Measurements from ENCODE around the gene LMX1A.

LMX1A gene

GRCh38 chr1:165353731-165354671, 2.5 kb downstream of the LMX1A start:
- Histone ChIP-seq H3K9ac (ENCODE audit: low read depth, low read length) (peak overlapping the region; percentile 56; the same call in 1 of the 2 replicates), H3K36me3 (ENCODE audit: insufficient read depth, low read length) (no peaks in the 10 kb centered on the region), H3K9me3 (ENCODE audit: control insufficient read depth, insufficient read depth, low read length) (no peaks in the 10 kb centered on the region), H3K4me1 (ENCODE audit: insufficient read depth, low read length) (0 out of 2 replicates have a peak, but pooled peaks cover 9% of the 10 kb centered on the region)

- Histone ChIP-seq H3K4me1 (ENCODE audit: insufficient read depth, low read length) (0 out of 2 replicates have a peak, but pooled peaks cover 9% of the 10 kb centered on the region), H3K36me3 (ENCODE audit: insufficient read depth, low read length) (no peaks in the 10 kb centered on the region), H3K9me3 (ENCODE audit: control insufficient read depth, insufficient read depth, low read length) (no peaks in the 10 kb centered on the region), H3K9ac (ENCODE audit: low read depth, low read length) (peak overlapping the region; percentile 39; the same call in 1 of the 2 replicates)
These were observed 3.8 kb downstream of the LMX1A start for GRCh38 chr1:165352442-165353293.

- H3K36me3 ChIP-seq (ENCODE audit: insufficient read depth, low read length) = no peaks in the 10 kb centered on the region
- peak overlapping the region; percentile 39; the same call in 1 of the 2 replicates for H3K9ac ChIP-seq (ENCODE audit: low read depth, low read length)
- H3K4me1 ChIP-seq (ENCODE audit: insufficient read depth, low read length) = 0 out of 2 replicates have a peak, but pooled peaks cover 9% of the 10 kb centered on the region
- H3K9me3 ChIP-seq (ENCODE audit: control insufficient read depth, insufficient read depth, low read length) = no peaks in the 10 kb centered on the region
These were observed 4.6 kb downstream of the LMX1A start for GRCh38 chr1:165351863-165352441.

DNA sequence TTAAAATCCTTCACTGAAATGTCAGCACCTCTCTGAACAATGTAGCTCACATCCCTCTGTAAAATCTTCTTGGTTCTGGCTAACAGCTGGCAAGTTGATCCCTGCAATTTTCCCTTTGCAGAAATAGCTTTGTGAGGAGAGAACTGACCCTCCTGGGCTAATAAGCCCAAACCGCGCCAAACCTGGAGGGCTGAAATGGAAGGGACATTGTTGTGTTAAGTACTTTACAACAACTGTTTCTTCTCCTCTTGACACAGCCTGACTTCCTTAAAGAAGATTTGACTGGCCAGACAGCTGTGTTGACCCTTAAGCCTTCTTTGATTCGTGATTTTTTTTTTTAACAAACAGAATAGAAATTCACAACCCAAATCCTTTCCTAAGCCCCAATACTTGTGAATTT, 5.7 kb downstream of the LMX1A start:
- H3K9me3 ChIP-seq (ENCODE audit: control insufficient read depth, insufficient read depth, low read length) = no peaks in the 10 kb centered on the region
- 0 out of 2 replicates have a peak, but pooled peaks cover 9% of the 10 kb centered on the region for H3K4me1 ChIP-seq (ENCODE audit: insufficient read depth, low read length)
- no peaks in the 10 kb centered on the region for H3K36me3 ChIP-seq (ENCODE audit: insufficient read depth, low read length)
- no peak overlapping the region for H3K9ac ChIP-seq (ENCODE audit: low read depth, low read length)

DNA sequence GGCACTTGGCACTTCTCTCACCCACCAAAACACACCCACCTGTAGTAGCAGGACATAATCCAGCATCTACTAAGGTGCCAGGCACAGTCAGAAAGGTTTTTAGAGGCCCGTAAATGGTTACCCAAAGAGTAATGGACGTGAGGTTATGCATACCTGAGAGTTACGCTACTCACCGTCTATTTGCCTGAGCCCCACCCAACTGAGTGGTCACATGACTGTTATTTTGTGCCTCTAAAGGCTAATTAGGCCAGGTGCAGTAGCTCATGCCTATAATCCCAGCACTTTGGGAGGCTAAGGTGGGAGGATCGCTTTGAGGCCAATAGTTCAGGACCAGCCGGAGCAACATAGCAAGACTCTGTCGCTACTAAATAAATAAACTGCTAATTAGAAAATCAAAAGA, 11.0 kb downstream of the LMX1A start:
- no peak overlapping the region for H3K9ac ChIP-seq (ENCODE audit: low read depth, low read length)
- H3K36me3 ChIP-seq (ENCODE audit: insufficient read depth, low read length) = no peaks in the 10 kb centered on the region
- no peaks in the 10 kb centered on the region for H3K9me3 ChIP-seq (ENCODE audit: control insufficient read depth, insufficient read depth, low read length)
- H3K4me1 ChIP-seq (ENCODE audit: insufficient read depth, low read length) = peaks cover 7% of the 10 kb centered on the region; the same call in 1 of the 2 replicates

DNA sequence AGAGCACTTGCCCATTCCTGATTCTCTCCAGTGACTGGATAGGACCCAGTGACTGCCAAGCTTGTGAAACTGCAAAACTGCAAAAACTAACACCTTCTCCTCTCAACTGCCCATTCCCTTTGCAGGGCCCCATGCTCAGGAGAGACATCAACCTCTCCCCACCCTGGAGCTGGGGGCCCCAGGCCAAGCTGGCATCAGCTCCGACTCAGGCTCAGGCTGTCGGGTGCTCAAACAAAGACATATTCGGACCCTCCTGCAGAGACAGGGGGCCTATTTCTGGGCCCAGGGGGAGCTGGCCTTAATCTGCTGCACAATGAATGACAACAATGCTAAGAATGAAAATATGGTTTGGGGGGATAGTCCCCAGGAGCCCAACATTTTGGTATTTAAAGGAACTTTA, 11.8 kb downstream of the LMX1A start:
- Histone ChIP-seq H3K9me3 (ENCODE audit: control insufficient read depth, insufficient read depth, low read length) (no peaks in the 10 kb centered on the region), H3K36me3 (ENCODE audit: insufficient read depth, low read length) (no peaks in the 10 kb centered on the region), H3K4me1 (ENCODE audit: insufficient read depth, low read length) (peaks cover 7% of the 10 kb centered on the region; the same call in 1 of the 2 replicates), H3K9ac (ENCODE audit: low read depth, low read length) (no peak overlapping the region)

- peaks cover 7% of the 10 kb centered on the region; the same call in 1 of the 2 replicates for H3K4me1 ChIP-seq (ENCODE audit: insufficient read depth, low read length)
- H3K36me3 ChIP-seq (ENCODE audit: insufficient read depth, low read length) = no peaks in the 10 kb centered on the region
- H3K9me3 ChIP-seq (ENCODE audit: control insufficient read depth, insufficient read depth, low read length) = no peaks in the 10 kb centered on the region
These were observed 12.3 kb downstream of the LMX1A start for GRCh38 chr1:165344198-165344597.

GRCh38 chr1:165342587-165342986, 13.9 kb downstream of the LMX1A start:
- Histone ChIP-seq H3K9me3 (ENCODE audit: control insufficient read depth, insufficient read depth, low read length) (no peaks in the 10 kb centered on the region), H3K9ac (ENCODE audit: low read depth, low read length) (no peak overlapping the region), H3K4me1 (ENCODE audit: insufficient read depth, low read length) (peaks cover 7% of the 10 kb centered on the region; the same call in 1 of the 2 replicates), H3K36me3 (ENCODE audit: insufficient read depth, low read length) (no peaks in the 10 kb centered on the region)

More at GRCh38 chr1:165344198-165344597, 12.3 kb downstream of the LMX1A start:
- H3K9ac ChIP-seq (ENCODE audit: low read depth, low read length) = no peak overlapping the region

GRCh38 chr1:165342168-165342567, 14.3 kb downstream of the LMX1A start:
- H3K9ac ChIP-seq (ENCODE audit: low read depth, low read length) = no peak overlapping the region
- no peaks in the 10 kb centered on the region for H3K9me3 ChIP-seq (ENCODE audit: control insufficient read depth, insufficient read depth, low read length)
- H3K4me1 ChIP-seq (ENCODE audit: insufficient read depth, low read length) = peaks cover 7% of the 10 kb centered on the region; the same call in 1 of the 2 replicates
- no peaks in the 10 kb centered on the region for H3K36me3 ChIP-seq (ENCODE audit: insufficient read depth, low read length)

DNA sequence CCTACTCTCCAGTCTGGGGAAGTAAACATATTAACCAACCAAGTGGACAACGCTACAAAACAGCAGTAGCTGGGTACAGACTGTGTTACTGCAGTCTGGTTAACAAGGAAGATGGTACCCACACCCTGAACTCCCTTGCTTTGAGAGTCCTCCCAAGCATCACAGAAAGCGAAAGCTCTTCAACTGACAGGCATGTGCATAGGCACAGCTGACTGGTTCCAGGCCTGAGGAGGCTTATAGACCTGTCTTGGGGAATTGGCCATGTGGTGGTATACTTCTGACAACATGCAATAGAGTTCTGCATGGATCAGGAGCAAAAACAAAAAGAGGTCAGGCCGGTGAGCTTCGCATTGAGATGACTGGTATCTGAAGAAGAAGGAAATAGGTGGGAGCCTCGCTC, 17.4 kb downstream of the LMX1A start:
- Histone ChIP-seq H3K4me1 (ENCODE audit: insufficient read depth, low read length) (no peaks in the 10 kb centered on the region), H3K9ac (ENCODE audit: low read depth, low read length) (no peak overlapping the region), H3K36me3 (ENCODE audit: insufficient read depth, low read length) (no peaks in the 10 kb centered on the region), H3K9me3 (ENCODE audit: control insufficient read depth, insufficient read depth, low read length) (no peaks in the 10 kb centered on the region)

DNA sequence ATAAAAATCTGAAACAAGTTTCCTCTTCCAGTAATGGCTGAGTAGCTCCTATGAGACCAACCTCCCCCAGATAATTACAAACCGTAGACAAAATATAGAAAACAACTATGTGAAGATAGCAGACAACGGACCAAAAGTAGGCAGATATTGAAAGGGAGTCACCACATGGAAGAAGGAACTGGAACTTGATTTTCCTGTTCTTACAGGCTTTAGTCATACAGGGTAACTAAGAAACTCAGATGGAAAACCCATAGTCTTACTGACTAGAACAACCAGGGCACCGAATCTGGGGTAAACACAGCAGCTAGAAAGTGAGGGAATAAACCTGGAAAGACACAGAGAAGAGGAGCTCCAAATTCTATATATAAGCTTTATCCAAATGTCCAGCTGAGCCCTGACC, 26.0 kb downstream of the LMX1A start:
- no peaks in the 10 kb centered on the region for H3K9me3 ChIP-seq (ENCODE audit: control insufficient read depth, insufficient read depth, low read length)
- no peaks in the 10 kb centered on the region for H3K4me1 ChIP-seq (ENCODE audit: insufficient read depth, low read length)
- H3K36me3 ChIP-seq (ENCODE audit: insufficient read depth, low read length) = no peaks in the 10 kb centered on the region
- H3K9ac ChIP-seq (ENCODE audit: low read depth, low read length) = no peak overlapping the region

DNA sequence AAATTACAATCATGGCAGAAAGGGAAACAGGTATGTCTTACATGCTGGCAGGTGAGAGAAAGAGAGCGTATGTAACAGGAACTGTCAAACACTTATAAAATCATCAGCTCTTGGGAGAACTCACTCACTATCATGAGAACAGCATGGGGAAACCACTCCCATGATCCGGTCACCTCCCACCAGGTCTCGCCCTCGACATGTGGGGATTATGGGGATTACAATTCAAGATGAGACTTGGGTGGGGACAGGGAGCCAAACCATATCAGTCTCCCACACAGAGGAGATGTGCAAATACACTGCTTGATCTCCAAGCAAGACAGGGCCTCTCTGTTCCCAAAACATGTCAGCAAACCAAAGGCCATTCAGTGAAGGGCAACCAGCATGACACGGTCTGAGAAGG, 27.4 kb downstream of the LMX1A start:
- H3K4me1 ChIP-seq (ENCODE audit: insufficient read depth, low read length) = no peaks in the 10 kb centered on the region

GRCh38 chr1:165328136-165328535, 28.4 kb downstream of the LMX1A start:
- no peaks in the 10 kb centered on the region for H3K9me3 ChIP-seq (ENCODE audit: control insufficient read depth, insufficient read depth, low read length)
- H3K36me3 ChIP-seq (ENCODE audit: insufficient read depth, low read length) = no peaks in the 10 kb centered on the region
- H3K4me1 ChIP-seq (ENCODE audit: insufficient read depth, low read length) = no peaks in the 10 kb centered on the region

More for the DNA sequence above, 27.4 kb downstream of the LMX1A start:
- no peaks in the 10 kb centered on the region for H3K9me3 ChIP-seq (ENCODE audit: control insufficient read depth, insufficient read depth, low read length)
- H3K36me3 ChIP-seq (ENCODE audit: insufficient read depth, low read length) = no peaks in the 10 kb centered on the region
- H3K9ac ChIP-seq (ENCODE audit: low read depth, low read length) = no peak overlapping the region

DNA sequence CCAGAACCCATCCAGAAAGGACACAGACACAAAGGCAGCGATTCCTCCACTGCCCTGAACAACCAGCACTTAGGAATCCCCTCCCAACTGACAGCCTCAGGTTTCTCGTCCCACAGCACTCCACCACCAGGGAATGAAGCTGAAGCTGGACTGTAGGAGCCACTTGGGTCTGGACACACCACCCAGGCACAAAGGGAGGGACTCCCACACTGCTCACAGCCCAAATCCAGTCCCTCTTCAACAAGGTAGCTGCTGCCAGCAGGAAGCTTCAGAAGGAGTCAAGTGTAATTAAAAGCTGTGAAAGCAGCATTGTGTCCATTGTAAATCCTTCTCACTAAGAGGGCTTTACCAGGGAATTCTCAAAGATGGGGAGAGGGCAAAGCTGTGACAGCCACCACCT, 29.0 kb downstream of the LMX1A start:
- no peaks in the 10 kb centered on the region for H3K36me3 ChIP-seq (ENCODE audit: insufficient read depth, low read length)
- H3K4me1 ChIP-seq (ENCODE audit: insufficient read depth, low read length) = no peaks in the 10 kb centered on the region
- H3K9me3 ChIP-seq (ENCODE audit: control insufficient read depth, insufficient read depth, low read length) = no peaks in the 10 kb centered on the region
- no peak overlapping the region for H3K9ac ChIP-seq (ENCODE audit: low read depth, low read length)

More at GRCh38 chr1:165328136-165328535, 28.4 kb downstream of the LMX1A start:
- no peak overlapping the region for H3K9ac ChIP-seq (ENCODE audit: low read depth, low read length)

All from ES-I3 (cell line).